GM23338 (cell line): ENCODE results near the gene RBFOX1. TPM values are rescaled to one million over a fixed set of nuclear protein-coding genes. Genes with fewer than 3 reads are reported as not detected.

Experiments used
- ATAC-seq: fragments of 200-7000 bp; cut with Tn5 transposase; 3 replicates; pipeline ENCODE4 v1.9.1; 2020
- DNase-seq: peaks from one replicate; pipeline ENCODE4 v3.0.0-alpha.2; 2015; ENCODE audit warnings: low spot score
- H2AFZ ChIP-seq: fragments of 200-600 bp; sonication (generic); 2 replicates; pipeline ENCODE4 v1.8.0; 2016; ENCODE audit warnings: antibody characterized with exemption, mild to moderate bottlenecking, moderate library complexity
- H3F3A ChIP-seq: fragments of 200-600 bp; sonication (generic); replicated peaks from 2 replicates; pipeline ENCODE4 v1.8.0; 2017; ENCODE audit warnings: antibody characterized with exemption, mixed run types, low read depth
- H3K27ac ChIP-seq: fragments of 200-600 bp; sonication (generic); 2 replicates; pipeline ENCODE4 v1.6.1; 2016; ENCODE audit warnings: low read depth
- H3K27me3 ChIP-seq: fragments of 200-600 bp; sonication (generic); 2 replicates; pipeline ENCODE4 v1.8.0; 2016; ENCODE audit warnings: mild to moderate bottlenecking, mixed run types, moderate library complexity; ENCODE audit not compliant: insufficient read depth
- H3K36me3 ChIP-seq: fragments of 200-600 bp; sonication (generic); 2 replicates; pipeline ENCODE4 v1.8.0; 2016; ENCODE audit warnings: mild to moderate bottlenecking; ENCODE audit not compliant: insufficient read depth
- H3K4me1 ChIP-seq: fragments of 200-600 bp; sonication (generic); 2 replicates; pipeline ENCODE4 v1.8.0; 2016; ENCODE audit warnings: mild to moderate bottlenecking, moderate library complexity; ENCODE audit not compliant: insufficient read depth
- H3K4me2 ChIP-seq: fragments of 200-600 bp; sonication (generic); 2 replicates; pipeline ENCODE4 v1.7.1; 2017; ENCODE audit warnings: mixed run types
- H3K4me3 ChIP-seq: fragments of 200-600 bp; sonication (generic); 2 replicates; pipeline ENCODE4 v1.6.1; 2016; ENCODE audit warnings: mixed run types
- H3K79me2 ChIP-seq: fragments of 200-600 bp; sonication (generic); replicated peaks from 2 replicates; pipeline ENCODE4 v1.8.0; 2017; ENCODE audit warnings: mild to moderate bottlenecking; ENCODE audit not compliant: insufficient read depth
- H3K9me2 ChIP-seq: fragments of 200-600 bp; sonication (generic); 2 replicates; pipeline ENCODE4 v1.8.0; 2017; ENCODE audit not compliant: insufficient read depth
- H4K20me1 ChIP-seq: fragments of 200-600 bp; sonication (generic); replicated peaks from 2 replicates; pipeline ENCODE4 v1.8.0; 2017; ENCODE audit warnings: mild to moderate bottlenecking; ENCODE audit not compliant: insufficient read depth
- H3K27ac Mint-ChIP-seq: 2 replicates; pipeline ENCODE4 v1.8.0; 2020; ENCODE audit warnings: inconsistent platforms, mild to moderate bottlenecking, moderate library complexity, mixed read lengths
- H3K27me3 Mint-ChIP-seq: 3 replicates; pipeline ENCODE4 v1.8.0; 2022; ENCODE audit warnings: low read depth, mild to moderate bottlenecking, moderate library complexity, mixed read lengths, inconsistent platforms; ENCODE audit not compliant: insufficient read depth, poor library complexity
- H3K36me3 Mint-ChIP-seq: 3 replicates; pipeline ENCODE4 v1.8.0; 2021; ENCODE audit warnings: low read depth, mild to moderate bottlenecking, inconsistent platforms, moderate library complexity, mixed read lengths
- H3K4me1 Mint-ChIP-seq: 3 replicates; pipeline ENCODE4 v1.8.0; 2020; ENCODE audit warnings: mild to moderate bottlenecking, inconsistent platforms, mixed read lengths
- H3K4me3 Mint-ChIP-seq: 3 replicates; pipeline ENCODE4 v1.8.0; 2021; ENCODE audit warnings: moderate library complexity, mild to moderate bottlenecking, inconsistent platforms, mixed read lengths
- H3K9me3 Mint-ChIP-seq: 3 replicates; pipeline ENCODE4 v1.8.0; 2020; ENCODE audit warnings: moderate library complexity, mild to moderate bottlenecking, inconsistent platforms, mixed read lengths
- CREB1 ChIP-seq: fragments of 250-450 bp; sonication (Bioruptor Pico); IDR thresholded peaks from 2 replicates; pipeline ENCODE4 v1.5.0; 2020; ENCODE audit warnings: low read depth, mild to moderate bottlenecking, moderate library complexity
- EZH2phosphoT487 ChIP-seq: fragments of 200-600 bp; sonication (generic); IDR thresholded peaks from one replicate; pipeline ENCODE4 v1.8.1; 2018; ENCODE audit warnings: antibody characterized with exemption; ENCODE audit not compliant: unreplicated experiment
- JUNB ChIP-seq: IDR thresholded peaks from one replicate; pipeline ENCODE4 v1.6.1; 2016; ENCODE audit warnings: antibody characterized with exemption; ENCODE audit not compliant: unreplicated experiment
- NANOG ChIP-seq: IDR thresholded peaks from 2 replicates; pipeline ENCODE4 v1.6.1; 2016; ENCODE audit warnings: antibody characterized with exemption, borderline replicate concordance
- POLR2AphosphoS5 ChIP-seq: IDR thresholded peaks from 2 replicates; pipeline ENCODE4 v1.6.1; 2016; ENCODE audit warnings: antibody characterized with exemption, low read depth
- STAT1 ChIP-seq: IDR thresholded peaks from one replicate; pipeline ENCODE4 v1.6.1; 2016; ENCODE audit warnings: antibody characterized with exemption; ENCODE audit not compliant: unreplicated experiment
- polyA plus RNA-seq: library from polyadenylated mRNA; unstranded; fragments of >200 nt; fragmentation: Nextera tagmentation; extraction: Ambion mirVana; gene quantifications from 2 replicates; pipeline ENCODE4 v1.2.1, GENCODE V29; 2016
- total RNA-seq: library from RNA; depleted of rRNA; stranded (reverse); fragments of >200 nt; shearing (Covaris generic); gene quantifications from 2 replicates; pipeline ENCODE4 v1.2.3, GENCODE V29; 2014
- TF ChIP-seq, protein P1 (sequence below): IDR thresholded peaks from 2 replicates; pipeline ENCODE4 v1.6.1; 2016; ENCODE audit warnings: antibody characterized with exemption
- TF ChIP-seq, protein P2 (sequence below): IDR thresholded peaks from one replicate; pipeline ENCODE4 v1.6.1; 2018; ENCODE audit warnings: antibody characterized with exemption; ENCODE audit not compliant: unreplicated experiment
- TF ChIP-seq, protein P3 (sequence below), 2 experiments: fragments of 200-600 bp in 1 of 2; sonication (generic) in 1 of 2; conservative IDR thresholded peaks; 2 replicates each; pipeline versions ENCODE4 v1.5.1 to v1.6.1; 2016 to 2017; ENCODE audit warnings: antibody characterized with exemption in 2 of 2, low read depth in 2 of 2, mild to moderate bottlenecking in 2 of 2, moderate library complexity in 1 of 2
- TF ChIP-seq, protein P4 (sequence below): fragments of 250-450 bp; sonication (Bioruptor Pico); IDR thresholded peaks from 2 replicates; pipeline ENCODE4 v1.5.0; 2020; ENCODE audit warnings: mild to moderate bottlenecking, moderate library complexity

Gene RBFOX1
- total and polyA plus RNA-seq, 2 experiments from 2014 or later, result 2.5 to 3.6 TPM

DNA sequence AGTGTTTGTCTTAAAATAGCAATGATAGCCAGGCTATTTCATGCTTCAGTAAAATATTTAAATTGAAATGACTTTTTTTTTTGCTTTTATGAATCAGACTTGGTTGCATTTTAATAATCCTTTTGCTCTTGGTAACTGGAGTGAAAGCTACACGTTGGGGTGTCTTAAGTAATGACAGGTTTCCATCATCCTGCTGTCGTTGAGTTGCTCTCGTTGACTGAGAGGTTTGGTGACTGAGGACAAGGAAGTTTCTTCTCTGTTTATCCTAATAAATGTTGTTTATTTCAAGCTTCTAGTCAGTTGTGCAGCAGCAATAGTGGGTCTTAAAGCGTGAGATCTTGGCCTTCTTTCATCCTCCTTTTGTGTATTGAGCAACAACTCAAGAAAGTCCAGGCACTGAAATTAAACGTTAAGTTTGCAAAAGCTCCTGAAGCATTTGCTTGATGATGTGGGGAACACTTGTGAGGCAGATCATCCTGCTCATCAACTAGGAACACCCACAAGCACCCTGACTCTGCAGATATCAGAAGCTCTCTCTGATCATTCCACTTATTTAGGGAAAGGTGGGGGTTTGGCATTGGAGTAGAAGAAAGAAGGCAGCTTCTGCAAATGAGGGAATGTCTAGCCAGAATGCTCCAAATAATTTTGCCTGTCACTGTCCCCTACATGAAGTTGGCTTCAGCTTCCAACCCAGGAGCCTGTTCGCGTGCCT, 179.1 kb downstream of the RBFOX1 start:
- no peak overlapping the region for H2AFZ ChIP-seq
- H3K4me1 Mint-ChIP-seq, result peaks cover 21% of the 10 kb centered on the region
- no peaks in the 10 kb centered on the region for H3K27me3 ChIP-seq
- TF ChIP-seq CREB1 (CRISPR knock-in tag), result no peak
- no peak for TF ChIP-seq JUNB
- TF ChIP-seq POLR2AphosphoS5, result no peak
- TF ChIP-seq NANOG, result no peak
- TF ChIP-seq, protein P1, sequence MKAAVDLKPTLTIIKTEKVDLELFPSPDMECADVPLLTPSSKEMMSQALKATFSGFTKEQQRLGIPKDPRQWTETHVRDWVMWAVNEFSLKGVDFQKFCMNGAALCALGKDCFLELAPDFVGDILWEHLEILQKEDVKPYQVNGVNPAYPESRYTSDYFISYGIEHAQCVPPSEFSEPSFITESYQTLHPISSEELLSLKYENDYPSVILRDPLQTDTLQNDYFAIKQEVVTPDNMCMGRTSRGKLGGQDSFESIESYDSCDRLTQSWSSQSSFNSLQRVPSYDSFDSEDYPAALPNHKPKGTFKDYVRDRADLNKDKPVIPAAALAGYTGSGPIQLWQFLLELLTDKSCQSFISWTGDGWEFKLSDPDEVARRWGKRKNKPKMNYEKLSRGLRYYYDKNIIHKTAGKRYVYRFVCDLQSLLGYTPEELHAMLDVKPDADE, result no peak
- TF ChIP-seq, protein P2, sequence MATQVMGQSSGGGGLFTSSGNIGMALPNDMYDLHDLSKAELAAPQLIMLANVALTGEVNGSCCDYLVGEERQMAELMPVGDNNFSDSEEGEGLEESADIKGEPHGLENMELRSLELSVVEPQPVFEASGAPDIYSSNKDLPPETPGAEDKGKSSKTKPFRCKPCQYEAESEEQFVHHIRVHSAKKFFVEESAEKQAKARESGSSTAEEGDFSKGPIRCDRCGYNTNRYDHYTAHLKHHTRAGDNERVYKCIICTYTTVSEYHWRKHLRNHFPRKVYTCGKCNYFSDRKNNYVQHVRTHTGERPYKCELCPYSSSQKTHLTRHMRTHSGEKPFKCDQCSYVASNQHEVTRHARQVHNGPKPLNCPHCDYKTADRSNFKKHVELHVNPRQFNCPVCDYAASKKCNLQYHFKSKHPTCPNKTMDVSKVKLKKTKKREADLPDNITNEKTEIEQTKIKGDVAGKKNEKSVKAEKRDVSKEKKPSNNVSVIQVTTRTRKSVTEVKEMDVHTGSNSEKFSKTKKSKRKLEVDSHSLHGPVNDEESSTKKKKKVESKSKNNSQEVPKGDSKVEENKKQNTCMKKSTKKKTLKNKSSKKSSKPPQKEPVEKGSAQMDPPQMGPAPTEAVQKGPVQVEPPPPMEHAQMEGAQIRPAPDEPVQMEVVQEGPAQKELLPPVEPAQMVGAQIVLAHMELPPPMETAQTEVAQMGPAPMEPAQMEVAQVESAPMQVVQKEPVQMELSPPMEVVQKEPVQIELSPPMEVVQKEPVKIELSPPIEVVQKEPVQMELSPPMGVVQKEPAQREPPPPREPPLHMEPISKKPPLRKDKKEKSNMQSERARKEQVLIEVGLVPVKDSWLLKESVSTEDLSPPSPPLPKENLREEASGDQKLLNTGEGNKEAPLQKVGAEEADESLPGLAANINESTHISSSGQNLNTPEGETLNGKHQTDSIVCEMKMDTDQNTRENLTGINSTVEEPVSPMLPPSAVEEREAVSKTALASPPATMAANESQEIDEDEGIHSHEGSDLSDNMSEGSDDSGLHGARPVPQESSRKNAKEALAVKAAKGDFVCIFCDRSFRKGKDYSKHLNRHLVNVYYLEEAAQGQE, result no peak
- TF ChIP-seq, protein P3, sequence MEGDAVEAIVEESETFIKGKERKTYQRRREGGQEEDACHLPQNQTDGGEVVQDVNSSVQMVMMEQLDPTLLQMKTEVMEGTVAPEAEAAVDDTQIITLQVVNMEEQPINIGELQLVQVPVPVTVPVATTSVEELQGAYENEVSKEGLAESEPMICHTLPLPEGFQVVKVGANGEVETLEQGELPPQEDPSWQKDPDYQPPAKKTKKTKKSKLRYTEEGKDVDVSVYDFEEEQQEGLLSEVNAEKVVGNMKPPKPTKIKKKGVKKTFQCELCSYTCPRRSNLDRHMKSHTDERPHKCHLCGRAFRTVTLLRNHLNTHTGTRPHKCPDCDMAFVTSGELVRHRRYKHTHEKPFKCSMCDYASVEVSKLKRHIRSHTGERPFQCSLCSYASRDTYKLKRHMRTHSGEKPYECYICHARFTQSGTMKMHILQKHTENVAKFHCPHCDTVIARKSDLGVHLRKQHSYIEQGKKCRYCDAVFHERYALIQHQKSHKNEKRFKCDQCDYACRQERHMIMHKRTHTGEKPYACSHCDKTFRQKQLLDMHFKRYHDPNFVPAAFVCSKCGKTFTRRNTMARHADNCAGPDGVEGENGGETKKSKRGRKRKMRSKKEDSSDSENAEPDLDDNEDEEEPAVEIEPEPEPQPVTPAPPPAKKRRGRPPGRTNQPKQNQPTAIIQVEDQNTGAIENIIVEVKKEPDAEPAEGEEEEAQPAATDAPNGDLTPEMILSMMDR (conservative IDR thresholded peaks at IDR 0.05; ENCODE audit: low read depth in 2 of 2), result no peak
- no peak for TF ChIP-seq EZH2phosphoT487
- TF ChIP-seq STAT1, result no peak
- TF ChIP-seq, protein P4, sequence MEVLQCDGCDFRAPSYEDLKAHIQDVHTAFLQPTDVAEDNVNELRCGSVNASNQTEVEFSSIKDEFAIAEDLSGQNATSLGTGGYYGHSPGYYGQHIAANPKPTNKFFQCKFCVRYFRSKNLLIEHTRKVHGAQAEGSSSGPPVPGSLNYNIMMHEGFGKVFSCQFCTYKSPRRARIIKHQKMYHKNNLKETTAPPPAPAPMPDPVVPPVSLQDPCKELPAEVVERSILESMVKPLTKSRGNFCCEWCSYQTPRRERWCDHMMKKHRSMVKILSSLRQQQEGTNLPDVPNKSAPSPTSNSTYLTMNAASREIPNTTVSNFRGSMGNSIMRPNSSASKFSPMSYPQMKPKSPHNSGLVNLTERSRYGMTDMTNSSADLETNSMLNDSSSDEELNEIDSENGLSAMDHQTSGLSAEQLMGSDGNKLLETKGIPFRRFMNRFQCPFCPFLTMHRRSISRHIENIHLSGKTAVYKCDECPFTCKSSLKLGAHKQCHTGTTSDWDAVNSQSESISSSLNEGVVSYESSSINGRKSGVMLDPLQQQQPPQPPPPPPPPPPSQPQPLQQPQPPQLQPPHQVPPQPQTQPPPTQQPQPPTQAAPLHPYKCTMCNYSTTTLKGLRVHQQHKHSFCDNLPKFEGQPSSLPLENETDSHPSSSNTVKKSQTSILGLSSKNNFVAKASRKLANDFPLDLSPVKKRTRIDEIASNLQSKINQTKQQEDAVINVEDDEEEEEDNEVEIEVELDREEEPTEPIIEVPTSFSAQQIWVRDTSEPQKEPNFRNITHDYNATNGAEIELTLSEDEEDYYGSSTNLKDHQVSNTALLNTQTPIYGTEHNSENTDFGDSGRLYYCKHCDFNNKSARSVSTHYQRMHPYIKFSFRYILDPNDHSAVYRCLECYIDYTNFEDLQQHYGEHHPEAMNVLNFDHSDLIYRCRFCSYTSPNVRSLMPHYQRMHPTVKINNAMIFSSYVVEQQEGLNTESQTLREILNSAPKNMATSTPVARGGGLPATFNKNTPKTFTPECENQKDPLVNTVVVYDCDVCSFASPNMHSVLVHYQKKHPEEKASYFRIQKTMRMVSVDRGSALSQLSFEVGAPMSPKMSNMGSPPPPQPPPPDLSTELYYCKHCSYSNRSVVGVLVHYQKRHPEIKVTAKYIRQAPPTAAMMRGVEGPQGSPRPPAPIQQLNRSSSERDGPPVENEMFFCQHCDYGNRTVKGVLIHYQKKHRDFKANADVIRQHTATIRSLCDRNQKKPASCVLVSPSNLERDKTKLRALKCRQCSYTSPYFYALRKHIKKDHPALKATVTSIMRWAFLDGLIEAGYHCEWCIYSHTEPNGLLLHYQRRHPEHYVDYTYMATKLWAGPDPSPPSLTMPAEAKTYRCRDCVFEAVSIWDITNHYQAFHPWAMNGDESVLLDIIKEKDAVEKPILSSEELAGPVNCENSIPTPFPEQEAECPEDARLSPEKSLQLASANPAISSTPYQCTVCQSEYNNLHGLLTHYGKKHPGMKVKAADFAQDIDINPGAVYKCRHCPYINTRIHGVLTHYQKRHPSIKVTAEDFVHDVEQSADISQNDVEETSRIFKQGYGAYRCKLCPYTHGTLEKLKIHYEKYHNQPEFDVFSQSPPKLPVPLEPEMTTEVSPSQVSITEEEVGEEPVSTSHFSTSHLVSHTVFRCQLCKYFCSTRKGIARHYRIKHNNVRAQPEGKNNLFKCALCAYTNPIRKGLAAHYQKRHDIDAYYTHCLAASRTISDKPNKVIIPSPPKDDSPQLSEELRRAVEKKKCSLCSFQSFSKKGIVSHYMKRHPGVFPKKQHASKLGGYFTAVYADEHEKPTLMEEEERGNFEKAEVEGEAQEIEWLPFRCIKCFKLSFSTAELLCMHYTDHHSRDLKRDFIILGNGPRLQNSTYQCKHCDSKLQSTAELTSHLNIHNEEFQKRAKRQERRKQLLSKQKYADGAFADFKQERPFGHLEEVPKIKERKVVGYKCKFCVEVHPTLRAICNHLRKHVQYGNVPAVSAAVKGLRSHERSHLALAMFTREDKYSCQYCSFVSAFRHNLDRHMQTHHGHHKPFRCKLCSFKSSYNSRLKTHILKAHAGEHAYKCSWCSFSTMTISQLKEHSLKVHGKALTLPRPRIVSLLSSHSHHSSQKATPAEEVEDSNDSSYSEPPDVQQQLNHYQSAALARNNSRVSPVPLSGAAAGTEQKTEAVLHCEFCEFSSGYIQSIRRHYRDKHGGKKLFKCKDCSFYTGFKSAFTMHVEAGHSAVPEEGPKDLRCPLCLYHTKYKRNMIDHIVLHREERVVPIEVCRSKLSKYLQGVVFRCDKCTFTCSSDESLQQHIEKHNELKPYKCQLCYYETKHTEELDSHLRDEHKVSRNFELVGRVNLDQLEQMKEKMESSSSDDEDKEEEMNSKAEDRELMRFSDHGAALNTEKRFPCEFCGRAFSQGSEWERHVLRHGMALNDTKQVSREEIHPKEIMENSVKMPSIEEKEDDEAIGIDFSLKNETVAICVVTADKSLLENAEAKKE, result no peak
- ATAC-seq (no peak), DNase-seq (no peak)
- no peak overlapping the region for H3K4me3 Mint-ChIP-seq
- H3K27me3 Mint-ChIP-seq, result no peaks in the 10 kb centered on the region
- peaks cover 3% of the 10 kb centered on the region; the same call in 1 of the 2 replicates for H3K4me1 ChIP-seq
- no peak overlapping the region for H3K27ac Mint-ChIP-seq
- H3K36me3 Mint-ChIP-seq, result no peaks in the 10 kb centered on the region
- H3F3A ChIP-seq, result no peaks in the 10 kb centered on the region
- H3K27ac ChIP-seq, result no peak overlapping the region; the same call in 1 of the 2 replicates
- no peaks in the 10 kb centered on the region; the same call in 1 of the 2 replicates for H4K20me1 ChIP-seq
- peaks cover 6% of the 10 kb centered on the region; the same call in 1 of the 3 replicates for H3K9me3 Mint-ChIP-seq
- no peaks in the 10 kb centered on the region for H3K79me2 ChIP-seq
- H3K36me3 ChIP-seq, result no peaks in the 10 kb centered on the region
- H3K4me3 ChIP-seq, result no peak overlapping the region
- no peak overlapping the region for H3K4me2 ChIP-seq
- no peaks in the 10 kb centered on the region for H3K9me2 ChIP-seq
